ENCODE results near the gene C1R.

GRCh38 chr12:7093892-7094291, 1.6 kb upstream of the C1R start:
- TF ChIP-seq, protein P1, sequence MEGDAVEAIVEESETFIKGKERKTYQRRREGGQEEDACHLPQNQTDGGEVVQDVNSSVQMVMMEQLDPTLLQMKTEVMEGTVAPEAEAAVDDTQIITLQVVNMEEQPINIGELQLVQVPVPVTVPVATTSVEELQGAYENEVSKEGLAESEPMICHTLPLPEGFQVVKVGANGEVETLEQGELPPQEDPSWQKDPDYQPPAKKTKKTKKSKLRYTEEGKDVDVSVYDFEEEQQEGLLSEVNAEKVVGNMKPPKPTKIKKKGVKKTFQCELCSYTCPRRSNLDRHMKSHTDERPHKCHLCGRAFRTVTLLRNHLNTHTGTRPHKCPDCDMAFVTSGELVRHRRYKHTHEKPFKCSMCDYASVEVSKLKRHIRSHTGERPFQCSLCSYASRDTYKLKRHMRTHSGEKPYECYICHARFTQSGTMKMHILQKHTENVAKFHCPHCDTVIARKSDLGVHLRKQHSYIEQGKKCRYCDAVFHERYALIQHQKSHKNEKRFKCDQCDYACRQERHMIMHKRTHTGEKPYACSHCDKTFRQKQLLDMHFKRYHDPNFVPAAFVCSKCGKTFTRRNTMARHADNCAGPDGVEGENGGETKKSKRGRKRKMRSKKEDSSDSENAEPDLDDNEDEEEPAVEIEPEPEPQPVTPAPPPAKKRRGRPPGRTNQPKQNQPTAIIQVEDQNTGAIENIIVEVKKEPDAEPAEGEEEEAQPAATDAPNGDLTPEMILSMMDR (IDR thresholded peaks at IDR 0.05; ENCODE audit: insufficient read depth, low read length) = no peak
- TF ChIP-seq POLR2AphosphoS5 (IDR thresholded peaks at IDR 0.05; ENCODE audit: low read depth) = no peak
- no peak for TF ChIP-seq GABPA (IDR thresholded peaks at IDR 0.05; ENCODE audit: low read depth)
- TF ChIP-seq REST (IDR thresholded peaks at IDR 0.05; ENCODE audit: insufficient replicate concordance, low read depth) = no peak
- no peak for TF ChIP-seq SPI1 (IDR thresholded peaks at IDR 0.05; ENCODE audit: borderline replicate concordance, low read depth)
